T-helper 2 cell (primary cell): ENCODE measurements around the gene DNAJC8.

Experiments
- DNase-seq, 5 experiments: peaks; one replicate each; pipeline versions ENCODE4 v3.0.0 to v3.0.0-alpha.2; 2012 to 2022
- total RNA-seq, 2 donors: gene quantifications; one replicate each; lab custom pipeline; 2026; lab: John Stamatoyannopoulos, UW

Gene DNAJC8
- 49.3 to 67.7 reads per million in 2 donors for total RNA-seq

GRCh38 chr1:28232558-28233263 lies at the start of gene DNAJC8:
TSS of gene DNAJC8 (minus strand) at chr1:28233029. CDS start at chr1:28232998, 31 bp downstream.
- DNase-seq, result peak; percentile 83 to 95 (median 94)

- DNase-seq, result no peak
Observed at GRCh38 chr1:28281608-28282425, 49.0 kb upstream of the DNAJC8 start.

GRCh38 chr1:28280977-28281381 lies 48.1 kb upstream of the DNAJC8 start:
- no peak for DNase-seq

- peak in 1 of 5 experiments; percentile 37 for DNase-seq
Observed at GRCh38 chr1:28280501-28280900, 47.7 kb upstream of the DNAJC8 start.

- no peak for DNase-seq
Observed at GRCh38 chr1:28279721-28280120, 46.9 kb upstream of the DNAJC8 start.

GRCh38 chr1:28278763-28279162 lies 45.9 kb upstream of the DNAJC8 start:
- no peak for DNase-seq

GRCh38 chr1:28273216-28273860 lies 40.5 kb upstream of the DNAJC8 start:
- no peak for DNase-seq

- DNase-seq, result no peak
Observed at GRCh38 chr1:28272215-28272852, 39.5 kb upstream of the DNAJC8 start.

- DNase-seq, result no peak
Observed at GRCh38 chr1:28269529-28269928, 36.7 kb upstream of the DNAJC8 start.

GRCh38 chr1:28267633-28268032 lies 34.8 kb upstream of the DNAJC8 start:
- DNase-seq, result no peak

GRCh38 chr1:28266920-28267322 lies 34.1 kb upstream of the DNAJC8 start:
- DNase-seq, result no peak

- DNase-seq, result no peak
Observed at GRCh38 chr1:28265577-28265976, 32.7 kb upstream of the DNAJC8 start.

GRCh38 chr1:28264897-28265296 lies 32.1 kb upstream of the DNAJC8 start:
- no peak for DNase-seq

GRCh38 chr1:28260803-28261174 lies 28.0 kb upstream of the DNAJC8 start:
- DNase-seq, result no peak

GRCh38 chr1:28259934-28260802 lies 27.3 kb upstream of the DNAJC8 start:
- peak in 2 of 5 experiments; percentile 14 to 46 for DNase-seq

GRCh38 chr1:28259252-28259933 lies 26.6 kb upstream of the DNAJC8 start, which contains the start of gene SESN2:
TSS of gene SESN2 (plus strand) at chr1:28259518. CDS start at chr1:28259848, 330 bp downstream.
- peak; percentile 97 to 99 (median 99) for DNase-seq

GRCh38 chr1:28258628-28259251 lies 25.9 kb upstream of the DNAJC8 start:
- no peak for DNase-seq

- no peak for DNase-seq
Observed at GRCh38 chr1:28257736-28258135, 24.9 kb upstream of the DNAJC8 start.

GRCh38 chr1:28256197-28256827 lies 23.5 kb upstream of the DNAJC8 start:
- peak in 2 of 5 experiments; percentile 70 to 96 for DNase-seq

GRCh38 chr1:28249866-28250295 lies 17.1 kb upstream of the DNAJC8 start:
- no peak for DNase-seq
